NCI-H345 (cell line): Measurements from ENCODE around the gene EFEMP1.

Experiments
- DNase-seq: peaks from one replicate; lab custom pipeline; 2025; lab: John Stamatoyannopoulos, UW

EFEMP1 gene

DNA sequence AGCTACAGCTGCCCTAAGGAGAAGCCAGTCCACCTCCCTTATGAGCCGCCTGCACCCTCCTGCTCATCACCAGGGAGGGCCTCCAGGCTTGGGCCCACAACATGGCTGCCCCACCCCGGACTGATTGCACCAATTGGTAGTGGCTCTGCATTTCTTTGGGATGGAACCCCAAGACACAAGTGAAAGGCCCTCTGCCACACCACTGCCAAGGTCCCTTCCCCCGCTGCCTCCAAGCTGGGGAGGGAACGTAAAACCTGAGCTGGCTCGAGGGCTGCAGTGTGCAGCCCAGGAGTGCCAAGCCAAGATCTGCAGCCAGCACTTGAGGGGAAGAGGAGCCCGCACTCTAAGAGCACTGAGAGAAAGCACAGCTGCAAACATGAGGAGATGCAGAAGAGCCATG lies 97.3 kb downstream of the EFEMP1 start:
- no peak for DNase-seq

DNA sequence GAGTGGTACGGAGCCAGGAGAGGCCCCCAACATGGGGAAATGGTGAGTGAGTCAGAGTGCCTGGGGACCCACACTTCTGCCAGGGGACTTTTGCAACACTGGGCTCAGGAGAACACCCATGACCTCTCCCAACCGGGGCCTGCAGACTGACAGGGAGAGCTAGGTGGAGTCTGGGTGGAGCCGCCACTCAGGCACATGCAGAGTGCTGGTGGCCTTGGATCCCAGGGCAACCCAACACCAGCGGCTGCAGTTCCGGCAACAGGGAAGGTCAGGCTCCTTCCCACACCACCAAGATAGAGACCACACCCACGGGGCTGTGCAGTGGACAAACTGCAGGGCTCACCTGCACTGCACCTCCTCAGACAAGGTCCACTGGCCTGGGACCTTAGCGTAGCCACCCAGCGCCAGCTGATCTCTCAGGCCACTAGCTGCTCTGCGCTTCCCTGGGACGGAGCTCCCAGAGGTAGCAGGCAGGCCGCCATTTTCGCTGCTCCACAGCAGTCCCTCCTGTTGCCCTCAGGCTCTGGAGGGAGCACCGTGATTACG lies 99.0 kb downstream of the EFEMP1 start:
- no peak for DNase-seq
